Measurements from ENCODE around the gene CX3CL1. TPM values are rescaled to one million over a fixed set of nuclear protein-coding genes. Genes with fewer than 3 reads are reported as not detected.

Gene CX3CL1
- total and polyA plus RNA-seq, 2 of the 13 experiments (the other 11 are each of a cell fraction or from before 2014, with no cell fraction given) = 57.3 to 60.8 TPM

DNA sequence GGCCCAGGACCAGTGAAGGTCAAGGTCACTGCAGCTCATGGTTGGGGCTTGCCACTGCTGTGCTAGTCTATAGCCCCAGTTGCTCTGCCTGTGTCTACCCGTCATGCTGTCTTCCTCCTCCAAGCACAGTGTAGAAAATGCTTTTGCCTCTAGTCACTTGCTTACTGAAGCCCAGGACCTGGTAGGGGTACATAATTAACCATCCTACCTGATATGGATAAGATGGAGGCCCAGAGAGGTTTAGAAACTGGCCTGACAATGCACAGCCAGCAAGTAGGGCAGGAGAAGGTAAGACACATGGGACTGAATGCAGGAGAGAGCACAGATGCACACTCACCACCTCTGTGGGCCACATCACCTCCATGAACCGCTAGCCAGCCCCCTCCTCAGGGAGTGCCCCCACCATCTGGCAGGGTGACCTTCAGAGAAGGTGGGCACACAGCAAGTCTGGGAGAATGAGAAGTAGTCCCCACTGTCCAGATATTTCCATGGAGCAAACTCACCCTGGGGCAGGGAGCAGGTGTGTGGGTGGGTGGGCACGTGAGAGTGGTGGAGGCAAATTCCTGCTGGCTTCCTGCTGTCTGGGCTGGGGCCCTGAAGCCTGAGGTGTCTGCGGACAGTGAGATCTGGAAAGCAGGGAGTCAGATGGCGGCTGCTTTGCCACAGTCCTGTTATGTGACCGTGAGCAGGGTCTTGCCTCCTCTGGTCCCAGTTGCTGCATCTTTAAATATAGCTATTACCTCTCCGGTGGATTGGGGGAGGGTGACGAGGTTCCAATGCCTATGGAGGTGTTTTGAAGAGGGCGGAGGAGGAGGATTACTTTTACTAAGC is 1.0 kb downstream of the CX3CL1 start (continued):
- no peak for TF ChIP-seq SOX6 (IDR thresholded peaks at IDR 0.05)
- TF ChIP-seq SOX6 (CRISPR knock-in tag; IDR thresholded peaks at IDR 0.05) = no peak
- TF ChIP-seq, protein P1, sequence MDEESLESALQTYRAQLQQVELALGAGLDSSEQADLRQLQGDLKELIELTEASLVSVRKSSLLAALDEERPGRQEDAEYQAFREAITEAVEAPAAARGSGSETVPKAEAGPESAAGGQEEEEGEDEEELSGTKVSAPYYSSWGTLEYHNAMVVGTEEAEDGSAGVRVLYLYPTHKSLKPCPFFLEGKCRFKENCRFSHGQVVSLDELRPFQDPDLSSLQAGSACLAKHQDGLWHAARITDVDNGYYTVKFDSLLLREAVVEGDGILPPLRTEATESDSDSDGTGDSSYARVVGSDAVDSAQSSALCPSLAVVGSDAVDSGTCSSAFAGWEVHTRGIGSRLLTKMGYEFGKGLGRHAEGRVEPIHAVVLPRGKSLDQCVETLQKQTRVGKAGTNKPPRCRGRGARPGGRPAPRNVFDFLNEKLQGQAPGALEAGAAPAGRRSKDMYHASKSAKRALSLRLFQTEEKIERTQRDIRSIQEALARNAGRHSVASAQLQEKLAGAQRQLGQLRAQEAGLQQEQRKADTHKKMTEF (CRISPR knock-in tag; IDR thresholded peaks at IDR 0.05) = no peak
- TF ChIP-seq, protein P2, sequence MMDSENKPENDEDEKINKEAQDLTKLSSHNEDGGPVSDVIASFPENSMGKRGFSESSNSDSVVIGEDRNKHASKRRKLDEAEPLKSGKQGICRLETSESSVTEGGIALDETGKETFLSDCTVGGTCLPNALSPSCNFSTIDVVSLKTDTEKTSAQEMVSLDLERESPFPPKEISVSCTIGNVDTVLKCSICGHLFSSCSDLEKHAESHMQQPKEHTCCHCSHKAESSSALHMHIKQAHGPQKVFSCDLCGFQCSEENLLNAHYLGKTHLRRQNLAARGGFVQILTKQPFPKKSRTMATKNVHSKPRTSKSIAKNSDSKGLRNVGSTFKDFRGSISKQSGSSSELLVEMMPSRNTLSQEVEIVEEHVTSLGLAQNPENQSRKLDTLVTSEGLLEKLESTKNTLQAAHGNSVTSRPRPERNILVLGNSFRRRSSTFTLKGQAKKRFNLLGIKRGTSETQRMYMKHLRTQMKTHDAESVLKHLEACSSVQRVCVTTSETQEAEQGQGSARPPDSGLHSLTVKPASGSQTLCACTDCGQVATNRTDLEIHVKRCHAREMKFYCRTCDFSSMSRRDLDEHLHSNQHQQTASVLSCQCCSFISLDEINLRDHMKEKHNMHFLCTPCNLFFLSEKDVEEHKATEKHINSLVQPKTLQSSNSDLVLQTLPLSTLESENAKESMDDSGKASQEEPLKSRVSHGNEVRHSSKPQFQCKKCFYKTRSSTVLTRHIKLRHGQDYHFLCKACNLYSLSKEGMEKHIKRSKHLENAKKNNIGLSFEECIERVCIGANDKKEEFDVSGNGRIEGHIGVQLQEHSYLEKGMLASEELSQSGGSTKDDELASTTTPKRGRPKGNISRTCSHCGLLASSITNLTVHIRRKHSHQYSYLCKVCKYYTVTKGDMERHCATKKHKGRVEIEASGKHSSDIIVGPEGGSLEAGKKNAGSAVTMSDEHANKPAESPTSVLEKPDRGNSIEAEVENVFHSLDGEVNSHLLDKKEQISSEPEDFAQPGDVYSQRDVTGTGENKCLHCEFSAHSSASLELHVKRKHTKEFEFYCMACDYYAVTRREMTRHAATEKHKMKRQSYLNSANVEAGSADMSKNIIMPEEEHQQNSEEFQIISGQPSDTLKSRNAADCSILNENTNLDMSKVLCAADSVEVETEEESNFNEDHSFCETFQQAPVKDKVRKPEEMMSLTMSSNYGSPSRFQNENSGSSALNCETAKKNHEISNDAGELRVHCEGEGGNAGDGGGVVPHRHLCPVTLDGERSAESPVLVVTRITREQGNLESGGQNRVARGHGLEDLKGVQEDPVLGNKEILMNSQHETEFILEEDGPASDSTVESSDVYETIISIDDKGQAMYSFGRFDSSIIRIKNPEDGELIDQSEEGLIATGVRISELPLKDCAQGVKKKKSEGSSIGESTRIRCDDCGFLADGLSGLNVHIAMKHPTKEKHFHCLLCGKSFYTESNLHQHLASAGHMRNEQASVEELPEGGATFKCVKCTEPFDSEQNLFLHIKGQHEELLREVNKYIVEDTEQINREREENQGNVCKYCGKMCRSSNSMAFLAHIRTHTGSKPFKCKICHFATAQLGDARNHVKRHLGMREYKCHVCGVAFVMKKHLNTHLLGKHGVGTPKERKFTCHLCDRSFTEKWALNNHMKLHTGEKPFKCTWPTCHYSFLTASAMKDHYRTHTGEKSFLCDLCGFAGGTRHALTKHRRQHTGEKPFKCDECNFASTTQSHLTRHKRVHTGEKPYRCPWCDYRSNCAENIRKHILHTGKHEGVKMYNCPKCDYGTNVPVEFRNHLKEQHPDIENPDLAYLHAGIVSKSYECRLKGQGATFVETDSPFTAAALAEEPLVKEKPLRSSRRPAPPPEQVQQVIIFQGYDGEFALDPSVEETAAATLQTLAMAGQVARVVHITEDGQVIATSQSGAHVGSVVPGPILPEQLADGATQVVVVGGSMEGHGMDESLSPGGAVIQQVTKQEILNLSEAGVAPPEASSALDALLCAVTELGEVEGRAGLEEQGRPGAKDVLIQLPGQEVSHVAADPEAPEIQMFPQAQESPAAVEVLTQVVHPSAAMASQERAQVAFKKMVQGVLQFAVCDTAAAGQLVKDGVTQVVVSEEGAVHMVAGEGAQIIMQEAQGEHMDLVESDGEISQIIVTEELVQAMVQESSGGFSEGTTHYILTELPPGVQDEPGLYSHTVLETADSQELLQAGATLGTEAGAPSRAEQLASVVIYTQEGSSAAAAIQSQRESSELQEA (CRISPR knock-in tag; IDR thresholded peaks at IDR 0.05; ENCODE audit: not compliant biosample characterization) = no peak
- 0 out of 2 replicates have a peak, but pooled peaks have one; percentile 23 for TF ChIP-seq ZNF749 (CRISPR knock-in tag; IDR thresholded peaks at IDR 0.05; ENCODE audit: borderline replicate concordance)
- TF ChIP-seq MIXL1 (CRISPR knock-in tag; IDR thresholded peaks at IDR 0.05) = peak; percentile 94; the same call in 1 of the 2 replicates
- TF ChIP-seq KAT2B (IDR thresholded peaks at IDR 0.05; ENCODE audit: borderline replicate concordance, low read depth, low read length) = no peak
- no peak for TF ChIP-seq YEATS2 (CRISPR knock-in tag; IDR thresholded peaks at IDR 0.05; ENCODE audit: borderline replicate concordance)
- TF ChIP-seq ZNF121 (CRISPR knock-in tag; IDR thresholded peaks at IDR 0.05) = peak; percentile 93
- TF ChIP-seq, protein P3, sequence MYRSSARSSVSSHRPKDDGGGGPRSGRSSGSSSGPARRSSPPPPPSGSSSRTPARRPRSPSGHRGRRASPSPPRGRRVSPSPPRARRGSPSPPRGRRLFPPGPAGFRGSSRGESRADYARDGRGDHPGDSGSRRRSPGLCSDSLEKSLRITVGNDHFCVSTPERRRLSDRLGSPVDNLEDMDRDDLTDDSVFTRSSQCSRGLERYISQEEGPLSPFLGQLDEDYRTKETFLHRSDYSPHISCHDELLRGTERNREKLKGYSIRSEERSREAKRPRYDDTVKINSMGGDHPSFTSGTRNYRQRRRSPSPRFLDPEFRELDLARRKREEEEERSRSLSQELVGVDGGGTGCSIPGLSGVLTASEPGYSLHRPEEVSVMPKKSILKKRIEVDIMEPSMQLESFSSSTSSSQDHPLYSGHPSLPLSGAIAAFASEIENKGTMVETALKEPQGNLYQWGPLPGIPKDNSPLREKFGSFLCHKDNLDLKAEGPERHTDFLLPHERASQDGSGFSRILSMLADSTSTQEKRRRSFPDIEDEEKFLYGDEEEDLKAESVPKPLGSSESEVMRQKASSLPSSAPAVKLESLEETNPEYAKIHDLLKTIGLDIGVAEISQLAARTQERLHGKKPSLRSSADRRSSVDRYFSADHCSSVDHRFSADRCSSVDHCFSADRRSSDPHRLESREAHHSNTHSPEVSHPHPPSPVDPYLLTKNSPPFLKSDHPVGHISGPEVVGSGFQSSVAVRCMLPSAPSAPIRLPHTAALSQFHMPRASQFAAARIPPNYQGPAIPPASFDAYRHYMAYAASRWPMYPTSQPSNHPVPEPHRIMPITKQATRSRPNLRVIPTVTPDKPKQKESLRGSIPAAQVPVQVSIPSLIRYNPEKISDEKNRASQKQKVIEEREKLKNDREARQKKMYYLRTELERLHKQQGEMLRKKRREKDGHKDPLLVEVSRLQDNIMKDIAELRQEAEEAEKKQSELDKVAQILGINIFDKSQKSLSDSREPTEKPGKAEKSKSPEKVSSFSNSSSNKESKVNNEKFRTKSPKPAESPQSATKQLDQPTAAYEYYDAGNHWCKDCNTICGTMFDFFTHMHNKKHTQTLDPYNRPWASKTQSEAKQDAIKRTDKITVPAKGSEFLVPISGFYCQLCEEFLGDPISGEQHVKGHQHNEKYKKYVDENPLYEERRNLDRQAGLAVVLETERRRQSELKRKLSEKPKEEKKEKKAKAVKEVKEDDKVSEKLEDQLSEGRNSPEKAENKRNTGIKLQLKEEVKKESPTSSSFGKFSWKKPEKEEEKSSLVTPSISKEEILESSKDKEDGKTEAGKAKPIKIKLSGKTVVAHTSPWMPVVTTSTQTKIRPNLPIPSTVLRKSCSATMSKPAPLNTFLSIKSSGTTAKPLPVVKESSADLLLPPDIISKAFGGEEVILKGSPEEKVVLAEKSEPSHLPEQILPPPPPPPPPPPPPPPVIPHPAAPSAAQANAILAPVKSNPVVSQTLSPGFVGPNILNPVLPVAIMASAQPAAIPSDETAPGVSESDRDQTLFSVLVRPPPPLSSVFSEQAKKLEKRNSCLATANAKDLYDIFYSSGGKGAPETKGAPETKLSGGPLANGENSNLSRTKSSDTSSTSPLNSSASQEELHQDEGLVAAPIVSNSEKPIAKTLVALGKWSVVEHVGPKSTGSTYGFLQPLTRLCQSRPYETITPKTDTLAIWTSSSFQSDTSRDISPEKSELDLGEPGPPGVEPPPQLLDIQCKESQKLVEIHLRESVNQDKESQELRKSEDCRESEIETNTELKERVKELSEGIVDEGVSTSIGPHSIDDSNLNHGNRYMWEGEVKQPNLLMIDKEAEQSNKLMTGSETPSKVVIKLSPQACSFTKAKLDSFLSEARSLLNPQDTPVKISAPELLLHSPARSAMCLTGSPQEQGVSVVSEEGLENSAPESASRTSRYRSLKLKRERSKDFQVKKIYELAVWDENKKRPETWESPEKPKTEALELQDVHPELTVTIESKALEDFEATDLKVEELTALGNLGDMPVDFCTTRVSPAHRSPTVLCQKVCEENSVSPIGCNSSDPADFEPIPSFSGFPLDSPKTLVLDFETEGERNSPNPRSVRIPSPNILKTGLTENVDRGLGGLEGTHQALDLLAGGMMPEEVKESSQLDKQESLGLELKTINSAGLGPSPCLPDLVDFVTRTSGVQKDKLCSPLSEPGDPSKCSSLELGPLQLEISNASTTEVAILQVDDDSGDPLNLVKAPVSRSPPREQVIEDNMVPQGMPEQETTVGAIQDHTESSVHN (CRISPR knock-in tag; IDR thresholded peaks at IDR 0.05) = no peak
- no peak for TF ChIP-seq ZNF678 (CRISPR knock-in tag; IDR thresholded peaks at IDR 0.05)

Data from HepG2 (cell line).